HPDE6-E6E7 (cell line): ENCODE results near the gene CARD11.

Source experiments
- DNase-seq: peaks from one replicate; pipeline ENCODE4 v3.0.0; 2011; ENCODE audit warnings: missing footprints; ENCODE audit errors: extremely low spot score

The CARD11 gene

GRCh38 chr7:2873686-2874551, 169.7 kb downstream of the CARD11 start:
- peak; percentile 91 for DNase-seq

GRCh38 chr7:2873146-2873545, 170.5 kb downstream of the CARD11 start:
- no peak for DNase-seq

- DNase-seq, result no peak
These were observed 171.3 kb downstream of the CARD11 start for GRCh38 chr7:2872296-2872874.

- DNase-seq, result no peak
These were observed 173.2 kb downstream of the CARD11 start for GRCh38 chr7:2870471-2870931.

- DNase-seq, result no peak
These were observed 173.7 kb downstream of the CARD11 start for GRCh38 chr7:2869981-2870380.

- no peak for DNase-seq
These were observed 177.1 kb downstream of the CARD11 start for GRCh38 chr7:2866601-2867000.

- no peak for DNase-seq
These were observed 178.5 kb downstream of the CARD11 start for GRCh38 chr7:2864999-2865670.

GRCh38 chr7:2864204-2864985, 179.3 kb downstream of the CARD11 start:
- no peak for DNase-seq

- peak; percentile 92 for DNase-seq
These were observed 180.1 kb downstream of the CARD11 start for GRCh38 chr7:2863461-2864066.

- no peak for DNase-seq
These were observed 180.8 kb downstream of the CARD11 start for GRCh38 chr7:2862831-2863361.

GRCh38 chr7:2861509-2861908, 182.2 kb downstream of the CARD11 start:
- no peak for DNase-seq

GRCh38 chr7:2860627-2861133, 183.0 kb downstream of the CARD11 start:
- DNase-seq, result no peak

- no peak for DNase-seq
These were observed 183.7 kb downstream of the CARD11 start for GRCh38 chr7:2859952-2860351.

- DNase-seq, result no peak
These were observed 185.0 kb downstream of the CARD11 start for GRCh38 chr7:2858621-2859020.

GRCh38 chr7:2856388-2857169, 187.1 kb downstream of the CARD11 start:
- no peak for DNase-seq
